GM18951 (cell line): ENCODE results near the gene SCAI.

Experiments used
- POLR2A ChIP-seq: IDR thresholded peaks from 4 replicates; pipeline ENCODE4 v1.6.1; 2011; ENCODE audit warnings: mild to moderate bottlenecking; ENCODE audit not compliant: insufficient read length, insufficient read depth; ENCODE audit errors: extremely low read depth
- in situ Hi-C: fragments of 300-500 bp; cut with MboI; formaldehyde crosslinking; loops from one replicate; pipeline ENCODE4 v1.12.0; 2022; ENCODE audit warnings: low sequenced_read_pairs, mixed read lengths, inconsistent platforms; ENCODE audit not compliant: unreplicated experiment

SCAI gene

GRCh38 chr9:124914753-124915405 lies 228.4 kb downstream of the SCAI start:
- in situ Hi-C loops, result no loop called here
- TF ChIP-seq POLR2A, result no peak

DNA sequence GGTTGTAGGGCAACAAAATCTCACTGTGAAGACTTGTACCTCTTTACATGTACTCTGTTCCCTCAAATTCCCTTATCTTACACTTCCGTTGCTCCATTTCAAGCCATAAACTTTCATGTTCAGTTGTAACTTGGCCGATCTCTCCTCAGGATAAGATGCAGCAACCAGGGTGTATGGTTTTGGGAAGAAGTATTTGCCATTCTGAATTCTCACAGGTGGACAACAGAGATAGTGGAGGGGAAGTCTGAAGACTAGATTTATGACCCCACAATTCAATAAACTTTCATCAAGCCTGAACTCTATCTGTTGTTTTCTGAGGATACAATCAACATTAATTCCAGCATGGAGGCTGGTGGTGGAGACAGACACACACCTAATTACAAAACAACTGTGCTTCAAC lies 229.9 kb downstream of the SCAI start:
- in situ Hi-C loops, result no loop called here

GRCh38 chr9:124911766-124912165 lies 231.6 kb downstream of the SCAI start:
- TF ChIP-seq POLR2A, result no peak
- in situ Hi-C loops, result no loop called here

More for the DNA sequence above, 229.9 kb downstream of the SCAI start:
- no peak for TF ChIP-seq POLR2A

- in situ Hi-C loops, result no loop called here
These were observed 235.2 kb downstream of the SCAI start for GRCh38 chr9:124908098-124908497.

DNA sequence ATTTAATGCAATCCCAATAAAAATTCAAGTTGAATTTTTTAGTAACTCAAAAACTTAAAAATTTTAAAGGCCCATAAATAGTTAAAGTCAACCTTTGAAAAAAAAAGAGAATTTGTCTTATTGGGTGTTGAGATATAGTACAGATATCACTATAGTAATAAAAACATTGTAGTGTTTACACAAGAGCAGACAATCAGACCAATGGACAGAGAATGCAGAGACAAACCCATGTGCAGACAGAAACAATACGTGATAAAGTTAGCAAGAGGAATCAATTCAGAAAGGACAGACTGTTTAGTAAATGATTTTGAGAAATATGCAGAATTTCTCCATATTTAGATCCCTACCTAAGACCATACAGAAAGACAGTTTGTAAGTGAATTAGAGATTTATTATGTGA lies 236.4 kb downstream of the SCAI start:
- in situ Hi-C loops, result no loop called here
- TF ChIP-seq POLR2A, result no peak

More at GRCh38 chr9:124908098-124908497, 235.2 kb downstream of the SCAI start:
- TF ChIP-seq POLR2A, result no peak

- in situ Hi-C loops, result no loop called here
- no peak for TF ChIP-seq POLR2A
These were observed 243.5 kb downstream of the SCAI start for GRCh38 chr9:124899845-124900244.

GRCh38 chr9:124897570-124898460 lies 245.5 kb downstream of the SCAI start:
- no peak for TF ChIP-seq POLR2A

DNA sequence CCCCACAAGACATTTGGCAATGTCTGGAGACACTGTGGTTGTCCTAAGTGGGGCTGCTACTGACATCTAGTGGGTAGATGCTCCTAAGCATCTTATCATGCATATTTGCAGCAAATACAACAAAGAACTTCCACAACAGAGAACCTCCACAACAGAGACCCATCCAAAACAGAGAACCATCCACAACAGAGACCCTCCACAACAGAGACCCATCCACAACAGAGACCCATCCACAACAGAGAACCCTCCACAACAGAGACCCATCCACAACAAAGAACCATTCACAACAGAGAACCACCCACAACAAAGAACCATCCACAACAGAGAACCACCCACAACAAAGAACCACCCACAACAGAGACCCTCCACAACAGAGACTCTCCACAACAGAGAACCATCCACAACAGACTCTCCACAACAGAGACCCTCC lies 248.6 kb downstream of the SCAI start:
- TF ChIP-seq POLR2A, result no peak
- in situ Hi-C loops, result no loop called here

More at GRCh38 chr9:124897570-124898460, 245.5 kb downstream of the SCAI start:
- in situ Hi-C loops, result no loop called here

- in situ Hi-C loops, result no loop called here
- TF ChIP-seq POLR2A, result no peak
These were observed 249.1 kb downstream of the SCAI start for GRCh38 chr9:124894035-124894740.
